Esophagus muscularis mucosa (tissue), 4 donors: Measurements from ENCODE around the gene LRRC4.

Experiments used
- CTCF ChIP-seq, 3 experiments: fragments of 200-600 bp in 2 of 3; fragments of 450-650 bp in 1 of 3; sonication (generic) in 2 of 3; IDR thresholded peaks; one replicate each; pipeline ENCODE4 v1.5.1; 2017 to 2019; ENCODE audit warnings: antibody characterized with exemption in 3 of 3, mild to moderate bottlenecking in 2 of 3, moderate library complexity in 1 of 3
- EP300 ChIP-seq: sonication (generic); formaldehyde crosslinking; IDR thresholded peaks from one replicate; pipeline ENCODE4 v1.6.1; 2017; ENCODE audit warnings: antibody characterized with exemption
- POLR2A ChIP-seq: fragments of 450-650 bp; IDR thresholded peaks from one replicate; pipeline ENCODE4 v1.6.1; 2017; ENCODE audit warnings: antibody characterized with exemption, moderate library complexity, mild to moderate bottlenecking, low read depth
- POLR2AphosphoS5 ChIP-seq, 2 donors: sonication (generic); formaldehyde crosslinking; IDR thresholded peaks; one replicate each; pipeline ENCODE4 v1.6.1; 2017; ENCODE audit warnings: antibody characterized with exemption in 2 of 2

GRCh38 chr7:128036226-128036940, 5.1 kb upstream of the LRRC4 start:
- TF ChIP-seq CTCF (IDR thresholded peaks at IDR 0.05) (no peak), POLR2A (no peak), EP300 (no peak), POLR2AphosphoS5 (IDR thresholded peaks at IDR 0.05) (no peak)
